PC-9 (cell line): ENCODE measurements around the gene TP53I13. TPM values are rescaled to one million over a fixed set of nuclear protein-coding genes. Genes with fewer than 3 reads are reported as not detected.
A peak's percentile ranks its signal among the peaks of the same experiment; 100 is the strongest.

Source experiments
- BruUV-seq: library from RNA; stranded (reverse); fragments of 400-500 nt; replicated peaks from 2 replicates; lab custom pipeline; 2021; lab: Mats Ljungman, UMichigan
- CTCF ChIA-PET: fragments of 300-600 bp; sonication (Branson Sonifier 250); formaldehyde crosslinking; loops from one replicate; lab custom pipeline; 2022; ENCODE audit warnings: antibody characterized with exemption; lab: Charles Lee
- POLR2A ChIA-PET: fragments of 300-600 bp; sonication (Branson Sonifier 250); formaldehyde crosslinking; loops from one replicate; lab custom pipeline; 2022; ENCODE audit warnings: antibody characterized with exemption; ENCODE audit not compliant: unreplicated experiment; lab: Charles Lee
- DNase-seq, 2 experiments: peaks; one replicate each; pipeline versions ENCODE4 v3.0.0 to v3.0.0-alpha.2; 2015 to 2022; ENCODE audit warnings: mixed read lengths in 1 of 2
- H2AFZ ChIP-seq: fragments of 200-600 bp; sonication (generic); 2 replicates; pipeline ENCODE4 v1.8.1; 2017; ENCODE audit warnings: antibody characterized with exemption
- H3F3A ChIP-seq: fragments of 200-600 bp; sonication (generic); 2 replicates; pipeline ENCODE4 v1.8.1; 2017; ENCODE audit warnings: antibody characterized with exemption, mild to moderate bottlenecking, low read depth; ENCODE audit not compliant: insufficient read depth
- H3K27ac ChIP-seq: fragments of 200-600 bp; sonication (generic); 2 replicates; pipeline ENCODE4 v1.6.1; 2016; ENCODE audit warnings: mixed run types
- H3K27me3 ChIP-seq: fragments of 200-600 bp; sonication (generic); 2 replicates; pipeline ENCODE4 v1.6.1; 2016; ENCODE audit warnings: low read depth, mixed run types; ENCODE audit not compliant: insufficient read depth
- H3K36me3 ChIP-seq: fragments of 200-600 bp; sonication (generic); 2 replicates; pipeline ENCODE4 v1.6.1; 2016; ENCODE audit warnings: low read depth, mixed run types
- H3K4me1 ChIP-seq: fragments of 200-600 bp; sonication (generic); replicated peaks from 2 replicates; pipeline ENCODE4 v1.6.1; 2016; ENCODE audit warnings: mixed run types; ENCODE audit not compliant: insufficient read depth
- H3K4me2 ChIP-seq: fragments of 200-600 bp; sonication (generic); 2 replicates; pipeline ENCODE4 v1.6.1; 2017; ENCODE audit warnings: mixed run types
- H3K4me3 ChIP-seq: fragments of 200-600 bp; sonication (generic); 2 replicates; pipeline ENCODE4 v1.6.1; 2016; ENCODE audit warnings: mixed run types
- H3K79me2 ChIP-seq: fragments of 200-600 bp; sonication (generic); 2 replicates; pipeline ENCODE4 v1.6.1; 2017; ENCODE audit warnings: low read depth, mixed run types
- H3K9me2 ChIP-seq: fragments of 200-600 bp; sonication (generic); 2 replicates; pipeline ENCODE4 v1.8.1; 2017; ENCODE audit warnings: mild to moderate bottlenecking; ENCODE audit not compliant: insufficient read depth
- H3K9me3 ChIP-seq: fragments of 200-600 bp; sonication (generic); 2 replicates; pipeline ENCODE4 v1.8.1; 2016; ENCODE audit warnings: low read depth; ENCODE audit not compliant: insufficient read depth
- H4K20me1 ChIP-seq: fragments of 200-600 bp; sonication (generic); 2 replicates; pipeline ENCODE4 v1.8.1; 2017; ENCODE audit not compliant: insufficient read depth
- CTCF ChIP-seq: fragments of 200-600 bp; sonication (generic); conservative IDR thresholded peaks from 2 replicates; pipeline ENCODE4 v1.6.1; 2017; ENCODE audit warnings: mixed run types, antibody characterized with exemption, mild to moderate bottlenecking, moderate library complexity
- EZH2 ChIP-seq: fragments of 200-600 bp; sonication (generic); IDR thresholded peaks from 2 replicates; pipeline ENCODE4 v1.8.0; 2017; ENCODE audit warnings: antibody characterized with exemption, low read depth
- intact Hi-C: fragments of 100-400 bp; cut with micrococcal nuclease; formaldehyde crosslinking; loops from one replicate; pipeline ENCODE4 v1.10.0; 2022; ENCODE audit not compliant: unreplicated experiment
- total RNA-seq: library from RNA; stranded (reverse); gene quantifications from 2 replicates; pipeline ENCODE4 v1.2.3, GENCODE V29; 2021

TP53I13 gene
- total RNA-seq, 1 experiment from 2014 or later, result 46.9 TPM

DNA sequence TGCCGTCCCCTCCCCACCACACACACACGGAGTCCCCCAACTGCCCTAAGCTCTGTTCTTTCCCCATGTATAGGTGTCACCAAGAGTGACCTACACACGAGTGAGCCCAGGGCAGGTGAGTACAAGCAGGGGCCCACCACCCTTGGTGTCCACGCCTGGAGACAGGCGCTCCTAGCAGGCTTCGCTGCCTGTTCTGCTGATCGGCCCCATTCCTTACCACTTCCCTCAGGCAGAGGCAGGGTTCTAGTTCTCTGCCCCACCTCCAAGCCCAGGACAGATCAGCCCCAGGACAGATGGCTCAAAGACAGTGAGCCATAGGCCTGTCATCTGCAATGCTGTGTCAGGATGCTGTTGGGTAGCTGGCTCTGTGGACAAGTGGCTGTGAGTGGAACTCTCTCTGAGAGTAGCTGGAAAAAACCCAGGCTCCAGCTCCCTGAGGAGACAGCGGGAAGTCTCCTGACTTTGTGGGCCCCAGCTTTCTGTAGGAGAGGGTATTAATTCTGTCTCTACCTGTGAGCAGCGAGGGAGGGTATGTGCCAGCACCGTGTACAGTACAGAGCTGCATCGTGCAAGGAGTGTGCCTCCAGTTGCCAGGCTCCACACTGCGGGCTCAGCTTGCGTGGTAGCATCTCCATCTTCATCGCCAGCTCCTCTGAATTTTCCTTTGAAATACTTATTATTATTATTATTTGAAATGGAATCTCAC lies 897 bp downstream of the TP53I13 start:
- Histone ChIP-seq H4K20me1 (no peaks in the 10 kb centered on the region), H3K9me2 (no peaks in the 10 kb centered on the region), H3K9me3 (no peaks in the 10 kb centered on the region), H3K36me3 (no peaks in the 10 kb centered on the region), H3F3A (peaks cover 34% of the 10 kb centered on the region; the same call in 1 of the 2 replicates), H3K4me2 (peak overlapping the region; percentile 83), H3K79me2 (peaks cover 10% of the 10 kb centered on the region), H3K4me3 (peak overlapping the region; percentile 76), H3K27me3 (no peaks in the 10 kb centered on the region), H3K27ac (no peak overlapping the region), H2AFZ (peak overlapping the region; percentile 93; the same call in 1 of the 2 replicates), H3K4me1 (peaks cover 22% of the 10 kb centered on the region)
- CTCF ChIA-PET, result interaction anchor here (1.0 kb wide), 1 partner anchor 23 kb away, joined by 3 read pairs; no protein-coding TSS in a partner anchor
- DNase-seq, result peak in 1 of 2 experiments; percentile 24
- intact Hi-C loops, result loop anchor here (5.0 kb wide), 2 partner anchors 523 to 617 kb away; partner anchors contain the start of gene PHF12
- BruUV-seq, result TSS peak; percentile 23
- TF ChIP-seq CTCF (no peak), EZH2 (no peak)
- POLR2A ChIA-PET, result interaction anchor here (0.5 to 0.6 kb wide), 2 partner anchors 25 to 111 kb away, joined by 3 to 5 read pairs; no protein-coding TSS in a partner anchor

DNA sequence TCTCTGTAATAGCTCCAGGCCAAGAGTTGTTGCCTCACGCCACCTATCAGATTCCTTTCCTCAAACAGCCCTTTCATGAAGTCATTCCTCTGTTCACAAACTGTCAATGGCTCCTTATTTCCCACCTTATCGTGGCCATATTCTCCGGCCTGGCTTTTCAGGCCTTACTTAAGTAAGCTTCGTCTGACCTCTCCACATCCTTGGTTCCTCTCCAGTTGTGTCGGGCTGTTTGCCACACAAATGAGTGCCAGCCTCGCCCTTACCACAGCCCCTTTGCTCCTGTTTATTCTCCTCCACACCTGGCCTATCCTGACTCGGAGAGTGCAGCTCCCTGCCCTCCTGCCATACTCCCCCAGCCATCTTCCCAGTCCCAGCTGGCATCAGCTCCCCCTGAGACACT lies 2.0 kb downstream of the TP53I13 start:
- ChIA-PET POLR2A (interaction anchor here (0.7 kb wide), 1 partner anchor 708 kb away, joined by 22 read pairs; no protein-coding TSS in a partner anchor), CTCF (interaction anchor here (0.5 kb wide), 1 partner anchor 459 kb away, joined by 4 read pairs; no protein-coding TSS in a partner anchor)
- peak in 1 of 2 experiments; percentile 26 for DNase-seq

GRCh38 chr17:29571486-29571882 lies 3.0 kb downstream of the TP53I13 start:
- BruUV-seq, result no TSS peak

More for the DNA sequence above, 2.0 kb downstream of the TP53I13 start:
- no peak overlapping the region for H3K27ac ChIP-seq
- H3K4me3 ChIP-seq, result no peak overlapping the region
- intact Hi-C loops, result no loop called here
- peaks cover 2% of the 10 kb centered on the region; the same call in 1 of the 2 replicates for H3K79me2 ChIP-seq
- no peak for TF ChIP-seq EZH2
- no peaks in the 10 kb centered on the region for H3K36me3 ChIP-seq
- H3K4me1 ChIP-seq, result peaks cover 11% of the 10 kb centered on the region
- BruUV-seq, result no TSS peak
- H4K20me1 ChIP-seq, result no peaks in the 10 kb centered on the region
- H2AFZ ChIP-seq, result no peak overlapping the region
- no peaks in the 10 kb centered on the region for H3K9me2 ChIP-seq
- no peaks in the 10 kb centered on the region for H3K9me3 ChIP-seq
- H3K27me3 ChIP-seq, result no peaks in the 10 kb centered on the region
- H3K4me2 ChIP-seq, result no peak overlapping the region
- peaks cover 30% of the 10 kb centered on the region; the same call in 1 of the 2 replicates for H3F3A ChIP-seq

More at GRCh38 chr17:29571486-29571882, 3.0 kb downstream of the TP53I13 start:
- ChIA-PET CTCF (no interaction called here), POLR2A (interaction anchor here (0.6 kb wide), 1 partner anchor 21 kb away, joined by 3 read pairs; no protein-coding TSS in a partner anchor)
- Histone ChIP-seq H3K9me2 (no peaks in the 10 kb centered on the region), H3F3A (peaks cover 23% of the 10 kb centered on the region; the same call in 1 of the 2 replicates), H3K27me3 (no peaks in the 10 kb centered on the region), H3K4me2 (no peak overlapping the region), H3K4me1 (peaks cover 9% of the 10 kb centered on the region), H2AFZ (no peak overlapping the region), H3K4me3 (no peak overlapping the region), H3K36me3 (no peaks in the 10 kb centered on the region), H3K27ac (no peak overlapping the region), H4K20me1 (no peaks in the 10 kb centered on the region), H3K79me2 (no peaks in the 10 kb centered on the region), H3K9me3 (no peaks in the 10 kb centered on the region)
- intact Hi-C loops, result no loop called here
- TF ChIP-seq EZH2, result no peak
- TF ChIP-seq CTCF, result no peak
- DNase-seq, result no peak
